GM23338 (cell line): ENCODE results near the gene XRCC4. TPM values are rescaled to one million over a fixed set of nuclear protein-coding genes. Genes with fewer than 3 reads are reported as not detected.

ENCODE experiments used
- ATAC-seq: fragments of 200-7000 bp; cut with Tn5 transposase; 3 replicates; pipeline ENCODE4 v1.9.1; 2020
- DNase-seq: peaks from one replicate; pipeline ENCODE4 v3.0.0-alpha.2; 2015; ENCODE audit warnings: low spot score
- H2AFZ ChIP-seq: fragments of 200-600 bp; sonication (generic); 2 replicates; pipeline ENCODE4 v1.8.0; 2016; ENCODE audit warnings: antibody characterized with exemption, mild to moderate bottlenecking, moderate library complexity
- H3F3A ChIP-seq: fragments of 200-600 bp; sonication (generic); replicated peaks from 2 replicates; pipeline ENCODE4 v1.8.0; 2017; ENCODE audit warnings: antibody characterized with exemption, mixed run types, low read depth
- H3K27ac ChIP-seq: fragments of 200-600 bp; sonication (generic); 2 replicates; pipeline ENCODE4 v1.6.1; 2016; ENCODE audit warnings: low read depth
- H3K27me3 ChIP-seq: fragments of 200-600 bp; sonication (generic); 2 replicates; pipeline ENCODE4 v1.8.0; 2016; ENCODE audit warnings: mild to moderate bottlenecking, mixed run types, moderate library complexity; ENCODE audit not compliant: insufficient read depth
- H3K36me3 ChIP-seq: fragments of 200-600 bp; sonication (generic); 2 replicates; pipeline ENCODE4 v1.8.0; 2016; ENCODE audit warnings: mild to moderate bottlenecking; ENCODE audit not compliant: insufficient read depth
- H3K4me1 ChIP-seq: fragments of 200-600 bp; sonication (generic); 2 replicates; pipeline ENCODE4 v1.8.0; 2016; ENCODE audit warnings: mild to moderate bottlenecking, moderate library complexity; ENCODE audit not compliant: insufficient read depth
- H3K4me2 ChIP-seq: fragments of 200-600 bp; sonication (generic); 2 replicates; pipeline ENCODE4 v1.7.1; 2017; ENCODE audit warnings: mixed run types
- H3K4me3 ChIP-seq: fragments of 200-600 bp; sonication (generic); 2 replicates; pipeline ENCODE4 v1.6.1; 2016; ENCODE audit warnings: mixed run types
- H3K79me2 ChIP-seq: fragments of 200-600 bp; sonication (generic); replicated peaks from 2 replicates; pipeline ENCODE4 v1.8.0; 2017; ENCODE audit warnings: mild to moderate bottlenecking; ENCODE audit not compliant: insufficient read depth
- H3K9me2 ChIP-seq: fragments of 200-600 bp; sonication (generic); 2 replicates; pipeline ENCODE4 v1.8.0; 2017; ENCODE audit not compliant: insufficient read depth
- H4K20me1 ChIP-seq: fragments of 200-600 bp; sonication (generic); replicated peaks from 2 replicates; pipeline ENCODE4 v1.8.0; 2017; ENCODE audit warnings: mild to moderate bottlenecking; ENCODE audit not compliant: insufficient read depth
- H3K27ac Mint-ChIP-seq: 2 replicates; pipeline ENCODE4 v1.8.0; 2020; ENCODE audit warnings: inconsistent platforms, mild to moderate bottlenecking, moderate library complexity, mixed read lengths
- H3K27me3 Mint-ChIP-seq: 3 replicates; pipeline ENCODE4 v1.8.0; 2022; ENCODE audit warnings: low read depth, mild to moderate bottlenecking, moderate library complexity, mixed read lengths, inconsistent platforms; ENCODE audit not compliant: insufficient read depth, poor library complexity
- H3K36me3 Mint-ChIP-seq: 3 replicates; pipeline ENCODE4 v1.8.0; 2021; ENCODE audit warnings: low read depth, mild to moderate bottlenecking, inconsistent platforms, moderate library complexity, mixed read lengths
- H3K4me1 Mint-ChIP-seq: 3 replicates; pipeline ENCODE4 v1.8.0; 2020; ENCODE audit warnings: mild to moderate bottlenecking, inconsistent platforms, mixed read lengths
- H3K4me3 Mint-ChIP-seq: 3 replicates; pipeline ENCODE4 v1.8.0; 2021; ENCODE audit warnings: moderate library complexity, mild to moderate bottlenecking, inconsistent platforms, mixed read lengths
- H3K9me3 Mint-ChIP-seq: 3 replicates; pipeline ENCODE4 v1.8.0; 2020; ENCODE audit warnings: moderate library complexity, mild to moderate bottlenecking, inconsistent platforms, mixed read lengths
- CREB1 ChIP-seq: fragments of 250-450 bp; sonication (Bioruptor Pico); IDR thresholded peaks from 2 replicates; pipeline ENCODE4 v1.5.0; 2020; ENCODE audit warnings: low read depth, mild to moderate bottlenecking, moderate library complexity
- EZH2 ChIP-seq: fragments of 200-600 bp; sonication (generic); IDR thresholded peaks from one replicate; pipeline ENCODE4 v1.8.0; 2017; ENCODE audit warnings: antibody characterized with exemption, mild to moderate bottlenecking, low read depth; ENCODE audit not compliant: unreplicated experiment
- EZH2phosphoT487 ChIP-seq: fragments of 200-600 bp; sonication (generic); IDR thresholded peaks from one replicate; pipeline ENCODE4 v1.8.1; 2018; ENCODE audit warnings: antibody characterized with exemption; ENCODE audit not compliant: unreplicated experiment
- JUNB ChIP-seq: IDR thresholded peaks from one replicate; pipeline ENCODE4 v1.6.1; 2016; ENCODE audit warnings: antibody characterized with exemption; ENCODE audit not compliant: unreplicated experiment
- NANOG ChIP-seq: IDR thresholded peaks from 2 replicates; pipeline ENCODE4 v1.6.1; 2016; ENCODE audit warnings: antibody characterized with exemption, borderline replicate concordance
- POLR2AphosphoS5 ChIP-seq: IDR thresholded peaks from 2 replicates; pipeline ENCODE4 v1.6.1; 2016; ENCODE audit warnings: antibody characterized with exemption, low read depth
- STAT1 ChIP-seq: IDR thresholded peaks from one replicate; pipeline ENCODE4 v1.6.1; 2016; ENCODE audit warnings: antibody characterized with exemption; ENCODE audit not compliant: unreplicated experiment
- ZNF114 ChIP-seq: fragments of 250-450 bp; sonication (Bioruptor Pico); IDR thresholded peaks from 2 replicates; pipeline ENCODE4 v1.5.0; 2020; ENCODE audit warnings: mild to moderate bottlenecking, moderate library complexity
- ZNF331 ChIP-seq: fragments of 250-450 bp; sonication (Bioruptor Pico); IDR thresholded peaks from 2 replicates; pipeline ENCODE4 v1.5.0; 2020; ENCODE audit warnings: low read depth, mild to moderate bottlenecking, moderate library complexity
- polyA plus RNA-seq: library from polyadenylated mRNA; unstranded; fragments of >200 nt; fragmentation: Nextera tagmentation; extraction: Ambion mirVana; gene quantifications from 2 replicates; pipeline ENCODE4 v1.2.1, GENCODE V29; 2016
- total RNA-seq: library from RNA; depleted of rRNA; stranded (reverse); fragments of >200 nt; shearing (Covaris generic); gene quantifications from 2 replicates; pipeline ENCODE4 v1.2.3, GENCODE V29; 2014
- TF ChIP-seq, protein P1 (sequence below): fragments of 250-450 bp; sonication (Bioruptor Pico); IDR thresholded peaks from 2 replicates; pipeline ENCODE4 v1.5.0; 2020; ENCODE audit warnings: mild to moderate bottlenecking, moderate library complexity
- TF ChIP-seq, protein P2 (sequence below): IDR thresholded peaks from one replicate; pipeline ENCODE4 v1.6.1; 2018; ENCODE audit warnings: antibody characterized with exemption; ENCODE audit not compliant: unreplicated experiment
- TF ChIP-seq, protein P3 (sequence below): IDR thresholded peaks from 2 replicates; pipeline ENCODE4 v1.6.1; 2016; ENCODE audit warnings: antibody characterized with exemption
- TF ChIP-seq, protein P4 (sequence below), 2 experiments: fragments of 200-600 bp in 1 of 2; sonication (generic) in 1 of 2; conservative IDR thresholded peaks; 2 replicates each; pipeline versions ENCODE4 v1.5.1 to v1.6.1; 2016 to 2017; ENCODE audit warnings: antibody characterized with exemption in 2 of 2, low read depth in 2 of 2, mild to moderate bottlenecking in 2 of 2, moderate library complexity in 1 of 2

XRCC4 gene
- total and polyA plus RNA-seq, 2 experiments from 2014 or later: 11.5 to 22.4 TPM

DNA sequence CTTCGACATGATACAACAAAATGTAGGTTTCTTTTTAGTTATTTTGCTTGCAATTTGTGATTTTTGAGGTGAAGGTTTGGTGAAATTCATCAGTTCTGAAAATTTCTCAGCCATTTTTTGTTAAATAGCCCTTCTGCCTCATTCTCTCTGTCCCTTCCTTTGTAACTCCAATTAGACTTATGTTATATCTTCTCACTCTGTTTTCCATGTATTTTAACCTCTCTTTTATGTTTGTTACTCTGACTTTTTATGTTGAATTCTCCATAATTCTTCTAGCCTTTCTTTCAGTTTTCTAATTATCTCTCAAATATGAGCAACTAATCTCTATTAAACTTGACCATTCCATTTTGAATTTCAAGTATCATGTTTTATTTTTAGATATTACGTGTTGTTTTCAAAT lies 222.0 kb downstream of the XRCC4 start:
- H3K4me1 ChIP-seq: no peaks in the 10 kb centered on the region
- no peaks in the 10 kb centered on the region for H3K4me1 Mint-ChIP-seq
- no peak overlapping the region for H3K4me3 ChIP-seq
- H3K4me3 Mint-ChIP-seq: no peak overlapping the region
- H3K9me2 ChIP-seq: no peaks in the 10 kb centered on the region; the same call in 1 of the 2 replicates
- H3K36me3 Mint-ChIP-seq: peaks cover 26% of the 10 kb centered on the region; the same call in 2 of the 3 replicates
- no peak overlapping the region for H3K4me2 ChIP-seq
- H3K36me3 ChIP-seq: no peaks in the 10 kb centered on the region
- no peaks in the 10 kb centered on the region for H4K20me1 ChIP-seq
- H3K27ac Mint-ChIP-seq: no peak overlapping the region
- ATAC-seq (no peak), DNase-seq (no peak)
- no peak overlapping the region for H2AFZ ChIP-seq
- H3K27me3 Mint-ChIP-seq: peaks cover 2% of the 10 kb centered on the region
- TF ChIP-seq NANOG: no peak
- no peak for TF ChIP-seq STAT1
- TF ChIP-seq, protein P1, sequence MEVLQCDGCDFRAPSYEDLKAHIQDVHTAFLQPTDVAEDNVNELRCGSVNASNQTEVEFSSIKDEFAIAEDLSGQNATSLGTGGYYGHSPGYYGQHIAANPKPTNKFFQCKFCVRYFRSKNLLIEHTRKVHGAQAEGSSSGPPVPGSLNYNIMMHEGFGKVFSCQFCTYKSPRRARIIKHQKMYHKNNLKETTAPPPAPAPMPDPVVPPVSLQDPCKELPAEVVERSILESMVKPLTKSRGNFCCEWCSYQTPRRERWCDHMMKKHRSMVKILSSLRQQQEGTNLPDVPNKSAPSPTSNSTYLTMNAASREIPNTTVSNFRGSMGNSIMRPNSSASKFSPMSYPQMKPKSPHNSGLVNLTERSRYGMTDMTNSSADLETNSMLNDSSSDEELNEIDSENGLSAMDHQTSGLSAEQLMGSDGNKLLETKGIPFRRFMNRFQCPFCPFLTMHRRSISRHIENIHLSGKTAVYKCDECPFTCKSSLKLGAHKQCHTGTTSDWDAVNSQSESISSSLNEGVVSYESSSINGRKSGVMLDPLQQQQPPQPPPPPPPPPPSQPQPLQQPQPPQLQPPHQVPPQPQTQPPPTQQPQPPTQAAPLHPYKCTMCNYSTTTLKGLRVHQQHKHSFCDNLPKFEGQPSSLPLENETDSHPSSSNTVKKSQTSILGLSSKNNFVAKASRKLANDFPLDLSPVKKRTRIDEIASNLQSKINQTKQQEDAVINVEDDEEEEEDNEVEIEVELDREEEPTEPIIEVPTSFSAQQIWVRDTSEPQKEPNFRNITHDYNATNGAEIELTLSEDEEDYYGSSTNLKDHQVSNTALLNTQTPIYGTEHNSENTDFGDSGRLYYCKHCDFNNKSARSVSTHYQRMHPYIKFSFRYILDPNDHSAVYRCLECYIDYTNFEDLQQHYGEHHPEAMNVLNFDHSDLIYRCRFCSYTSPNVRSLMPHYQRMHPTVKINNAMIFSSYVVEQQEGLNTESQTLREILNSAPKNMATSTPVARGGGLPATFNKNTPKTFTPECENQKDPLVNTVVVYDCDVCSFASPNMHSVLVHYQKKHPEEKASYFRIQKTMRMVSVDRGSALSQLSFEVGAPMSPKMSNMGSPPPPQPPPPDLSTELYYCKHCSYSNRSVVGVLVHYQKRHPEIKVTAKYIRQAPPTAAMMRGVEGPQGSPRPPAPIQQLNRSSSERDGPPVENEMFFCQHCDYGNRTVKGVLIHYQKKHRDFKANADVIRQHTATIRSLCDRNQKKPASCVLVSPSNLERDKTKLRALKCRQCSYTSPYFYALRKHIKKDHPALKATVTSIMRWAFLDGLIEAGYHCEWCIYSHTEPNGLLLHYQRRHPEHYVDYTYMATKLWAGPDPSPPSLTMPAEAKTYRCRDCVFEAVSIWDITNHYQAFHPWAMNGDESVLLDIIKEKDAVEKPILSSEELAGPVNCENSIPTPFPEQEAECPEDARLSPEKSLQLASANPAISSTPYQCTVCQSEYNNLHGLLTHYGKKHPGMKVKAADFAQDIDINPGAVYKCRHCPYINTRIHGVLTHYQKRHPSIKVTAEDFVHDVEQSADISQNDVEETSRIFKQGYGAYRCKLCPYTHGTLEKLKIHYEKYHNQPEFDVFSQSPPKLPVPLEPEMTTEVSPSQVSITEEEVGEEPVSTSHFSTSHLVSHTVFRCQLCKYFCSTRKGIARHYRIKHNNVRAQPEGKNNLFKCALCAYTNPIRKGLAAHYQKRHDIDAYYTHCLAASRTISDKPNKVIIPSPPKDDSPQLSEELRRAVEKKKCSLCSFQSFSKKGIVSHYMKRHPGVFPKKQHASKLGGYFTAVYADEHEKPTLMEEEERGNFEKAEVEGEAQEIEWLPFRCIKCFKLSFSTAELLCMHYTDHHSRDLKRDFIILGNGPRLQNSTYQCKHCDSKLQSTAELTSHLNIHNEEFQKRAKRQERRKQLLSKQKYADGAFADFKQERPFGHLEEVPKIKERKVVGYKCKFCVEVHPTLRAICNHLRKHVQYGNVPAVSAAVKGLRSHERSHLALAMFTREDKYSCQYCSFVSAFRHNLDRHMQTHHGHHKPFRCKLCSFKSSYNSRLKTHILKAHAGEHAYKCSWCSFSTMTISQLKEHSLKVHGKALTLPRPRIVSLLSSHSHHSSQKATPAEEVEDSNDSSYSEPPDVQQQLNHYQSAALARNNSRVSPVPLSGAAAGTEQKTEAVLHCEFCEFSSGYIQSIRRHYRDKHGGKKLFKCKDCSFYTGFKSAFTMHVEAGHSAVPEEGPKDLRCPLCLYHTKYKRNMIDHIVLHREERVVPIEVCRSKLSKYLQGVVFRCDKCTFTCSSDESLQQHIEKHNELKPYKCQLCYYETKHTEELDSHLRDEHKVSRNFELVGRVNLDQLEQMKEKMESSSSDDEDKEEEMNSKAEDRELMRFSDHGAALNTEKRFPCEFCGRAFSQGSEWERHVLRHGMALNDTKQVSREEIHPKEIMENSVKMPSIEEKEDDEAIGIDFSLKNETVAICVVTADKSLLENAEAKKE (CRISPR knock-in tag): no peak
- TF ChIP-seq POLR2AphosphoS5: no peak
- TF ChIP-seq, protein P2, sequence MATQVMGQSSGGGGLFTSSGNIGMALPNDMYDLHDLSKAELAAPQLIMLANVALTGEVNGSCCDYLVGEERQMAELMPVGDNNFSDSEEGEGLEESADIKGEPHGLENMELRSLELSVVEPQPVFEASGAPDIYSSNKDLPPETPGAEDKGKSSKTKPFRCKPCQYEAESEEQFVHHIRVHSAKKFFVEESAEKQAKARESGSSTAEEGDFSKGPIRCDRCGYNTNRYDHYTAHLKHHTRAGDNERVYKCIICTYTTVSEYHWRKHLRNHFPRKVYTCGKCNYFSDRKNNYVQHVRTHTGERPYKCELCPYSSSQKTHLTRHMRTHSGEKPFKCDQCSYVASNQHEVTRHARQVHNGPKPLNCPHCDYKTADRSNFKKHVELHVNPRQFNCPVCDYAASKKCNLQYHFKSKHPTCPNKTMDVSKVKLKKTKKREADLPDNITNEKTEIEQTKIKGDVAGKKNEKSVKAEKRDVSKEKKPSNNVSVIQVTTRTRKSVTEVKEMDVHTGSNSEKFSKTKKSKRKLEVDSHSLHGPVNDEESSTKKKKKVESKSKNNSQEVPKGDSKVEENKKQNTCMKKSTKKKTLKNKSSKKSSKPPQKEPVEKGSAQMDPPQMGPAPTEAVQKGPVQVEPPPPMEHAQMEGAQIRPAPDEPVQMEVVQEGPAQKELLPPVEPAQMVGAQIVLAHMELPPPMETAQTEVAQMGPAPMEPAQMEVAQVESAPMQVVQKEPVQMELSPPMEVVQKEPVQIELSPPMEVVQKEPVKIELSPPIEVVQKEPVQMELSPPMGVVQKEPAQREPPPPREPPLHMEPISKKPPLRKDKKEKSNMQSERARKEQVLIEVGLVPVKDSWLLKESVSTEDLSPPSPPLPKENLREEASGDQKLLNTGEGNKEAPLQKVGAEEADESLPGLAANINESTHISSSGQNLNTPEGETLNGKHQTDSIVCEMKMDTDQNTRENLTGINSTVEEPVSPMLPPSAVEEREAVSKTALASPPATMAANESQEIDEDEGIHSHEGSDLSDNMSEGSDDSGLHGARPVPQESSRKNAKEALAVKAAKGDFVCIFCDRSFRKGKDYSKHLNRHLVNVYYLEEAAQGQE: no peak
- TF ChIP-seq ZNF114: no peak
- TF ChIP-seq EZH2phosphoT487: no peak
- TF ChIP-seq, protein P3, sequence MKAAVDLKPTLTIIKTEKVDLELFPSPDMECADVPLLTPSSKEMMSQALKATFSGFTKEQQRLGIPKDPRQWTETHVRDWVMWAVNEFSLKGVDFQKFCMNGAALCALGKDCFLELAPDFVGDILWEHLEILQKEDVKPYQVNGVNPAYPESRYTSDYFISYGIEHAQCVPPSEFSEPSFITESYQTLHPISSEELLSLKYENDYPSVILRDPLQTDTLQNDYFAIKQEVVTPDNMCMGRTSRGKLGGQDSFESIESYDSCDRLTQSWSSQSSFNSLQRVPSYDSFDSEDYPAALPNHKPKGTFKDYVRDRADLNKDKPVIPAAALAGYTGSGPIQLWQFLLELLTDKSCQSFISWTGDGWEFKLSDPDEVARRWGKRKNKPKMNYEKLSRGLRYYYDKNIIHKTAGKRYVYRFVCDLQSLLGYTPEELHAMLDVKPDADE: no peak
- TF ChIP-seq ZNF331 (CRISPR knock-in tag): no peak
- TF ChIP-seq EZH2: no peak
- TF ChIP-seq JUNB: no peak
- TF ChIP-seq CREB1 (CRISPR knock-in tag): no peak
- TF ChIP-seq, protein P4, sequence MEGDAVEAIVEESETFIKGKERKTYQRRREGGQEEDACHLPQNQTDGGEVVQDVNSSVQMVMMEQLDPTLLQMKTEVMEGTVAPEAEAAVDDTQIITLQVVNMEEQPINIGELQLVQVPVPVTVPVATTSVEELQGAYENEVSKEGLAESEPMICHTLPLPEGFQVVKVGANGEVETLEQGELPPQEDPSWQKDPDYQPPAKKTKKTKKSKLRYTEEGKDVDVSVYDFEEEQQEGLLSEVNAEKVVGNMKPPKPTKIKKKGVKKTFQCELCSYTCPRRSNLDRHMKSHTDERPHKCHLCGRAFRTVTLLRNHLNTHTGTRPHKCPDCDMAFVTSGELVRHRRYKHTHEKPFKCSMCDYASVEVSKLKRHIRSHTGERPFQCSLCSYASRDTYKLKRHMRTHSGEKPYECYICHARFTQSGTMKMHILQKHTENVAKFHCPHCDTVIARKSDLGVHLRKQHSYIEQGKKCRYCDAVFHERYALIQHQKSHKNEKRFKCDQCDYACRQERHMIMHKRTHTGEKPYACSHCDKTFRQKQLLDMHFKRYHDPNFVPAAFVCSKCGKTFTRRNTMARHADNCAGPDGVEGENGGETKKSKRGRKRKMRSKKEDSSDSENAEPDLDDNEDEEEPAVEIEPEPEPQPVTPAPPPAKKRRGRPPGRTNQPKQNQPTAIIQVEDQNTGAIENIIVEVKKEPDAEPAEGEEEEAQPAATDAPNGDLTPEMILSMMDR (conservative IDR thresholded peaks at IDR 0.05; ENCODE audit: low read depth in 2 of 2): no peak
- H3K79me2 ChIP-seq: no peaks in the 10 kb centered on the region
- no peaks in the 10 kb centered on the region for H3K27me3 ChIP-seq
- H3F3A ChIP-seq: no peaks in the 10 kb centered on the region
- peaks cover 28% of the 10 kb centered on the region for H3K9me3 Mint-ChIP-seq
- no peak overlapping the region for H3K27ac ChIP-seq
